Thoracic aorta (tissue), 2 donors: ENCODE data around the gene OTUB2. TPM values are rescaled to one million over a fixed set of nuclear protein-coding genes. Genes with fewer than 3 reads are reported as not detected.
A peak's percentile ranks its signal among the peaks of the same experiment; 100 is the strongest.

ENCODE experiments used
- ATAC-seq: fragments of 150-250 bp; one replicate; pipeline ENCODE4 v1.8.0; 2017; ENCODE audit warnings: low read depth; ENCODE audit not compliant: insufficient number of reproducible peaks, low FRiP score
- DNase-seq: peaks from one replicate; pipeline ENCODE4 v3.0.0-alpha.2; 2020; ENCODE audit warnings: low spot score
- H3K27ac ChIP-seq, 2 donors: fragments of 200-600 bp; sonication (generic); 1 replicate in 1 of 2; 2 replicates in 1 of 2; pipeline ENCODE4 v1.5.1; 2016; ENCODE audit warnings: mild to moderate bottlenecking in 2 of 2, moderate library complexity in 2 of 2
- H3K27me3 ChIP-seq: fragments of 200-600 bp; sonication (generic); replicated peaks from 2 replicates; pipeline ENCODE4 v1.6.0; 2016; ENCODE audit warnings: mild to moderate bottlenecking; ENCODE audit not compliant: insufficient read depth
- H3K36me3 ChIP-seq: fragments of 200-600 bp; sonication (generic); one replicate; pipeline ENCODE4 v1.5.1; 2016
- H3K4me1 ChIP-seq, 2 donors: fragments of 200-600 bp; sonication (generic); 1 replicate in 1 of 2; 2 replicates in 1 of 2; pipeline versions ENCODE4 v1.5.1 to v1.6.0; 2016; ENCODE audit warnings: low read depth in 2 of 2, mild to moderate bottlenecking in 1 of 2; ENCODE audit not compliant: control insufficient read depth in 1 of 2
- H3K4me3 ChIP-seq: fragments of 200-600 bp; sonication (generic); 2 replicates; pipeline ENCODE4 v1.5.1; 2016; ENCODE audit warnings: mild to moderate bottlenecking
- H3K9me3 ChIP-seq: fragments of 200-600 bp; sonication (generic); 2 replicates; pipeline ENCODE4 v1.5.1; 2016
- total RNA-seq, 2 donors: library from RNA; depleted of rRNA; stranded (reverse); fragments of >200 nt; gene quantifications; one replicate each; pipeline versions ENCODE4 v1.1.0 to v1.2.3, GENCODE V29; 2016
- TF ChIP-seq, protein P1 (sequence below): fragments of 200-600 bp; sonication (generic); IDR thresholded peaks from one replicate; pipeline ENCODE4 v1.5.1; 2019; ENCODE audit warnings: antibody characterized with exemption

OTUB2 gene
- total RNA-seq, 2 donors from 2014 or later, result 0.14 to 0.71 TPM

DNA sequence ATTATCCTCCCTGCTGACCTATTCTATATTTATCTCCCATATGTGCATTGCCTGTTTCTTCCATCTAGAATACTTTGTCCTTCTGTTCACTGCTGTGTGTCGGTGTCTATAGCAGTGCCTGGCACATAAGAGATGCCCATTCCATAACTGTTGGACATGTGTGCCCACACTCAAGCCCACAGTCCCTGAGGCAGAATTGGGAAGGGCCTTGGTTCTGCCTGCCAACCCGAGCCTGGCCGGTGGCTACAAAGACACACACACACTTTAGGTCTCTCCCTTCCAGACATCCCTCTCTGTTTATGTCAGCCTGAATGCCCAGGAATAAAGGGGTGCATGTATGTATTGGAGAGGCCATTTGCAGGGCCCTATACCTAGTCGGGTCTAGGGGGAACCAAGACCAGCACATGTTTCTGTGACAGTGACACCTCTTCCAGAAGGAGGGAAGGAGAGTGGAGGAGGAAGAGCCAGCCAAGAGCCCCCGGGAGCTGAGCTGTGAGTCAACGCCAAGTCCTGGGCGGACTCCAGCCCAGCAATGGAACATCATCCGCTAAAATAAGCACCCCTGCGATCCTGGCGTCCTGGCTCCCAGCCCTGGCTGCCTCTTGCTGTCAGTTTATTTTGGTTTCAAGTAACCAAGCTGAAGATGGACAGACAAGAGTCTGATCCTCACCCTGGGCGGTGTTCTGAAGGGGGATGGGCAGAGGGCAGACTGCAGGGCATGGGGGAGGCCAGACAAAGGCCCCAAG is 45.5 kb upstream of the OTUB2 start:
- peak overlapping the region; percentile 90 to 91 for H3K27ac ChIP-seq
- peaks cover 5 to 80% of the 10 kb centered on the region in 2 donors for H3K4me1 ChIP-seq
- DNase-seq (no peak), ATAC-seq (peak; percentile 7)
- H3K36me3 ChIP-seq, result no peaks in the 10 kb centered on the region
- H3K27me3 ChIP-seq, result no peaks in the 10 kb centered on the region
- no peaks in the 10 kb centered on the region for H3K9me3 ChIP-seq
- TF ChIP-seq, protein P1, sequence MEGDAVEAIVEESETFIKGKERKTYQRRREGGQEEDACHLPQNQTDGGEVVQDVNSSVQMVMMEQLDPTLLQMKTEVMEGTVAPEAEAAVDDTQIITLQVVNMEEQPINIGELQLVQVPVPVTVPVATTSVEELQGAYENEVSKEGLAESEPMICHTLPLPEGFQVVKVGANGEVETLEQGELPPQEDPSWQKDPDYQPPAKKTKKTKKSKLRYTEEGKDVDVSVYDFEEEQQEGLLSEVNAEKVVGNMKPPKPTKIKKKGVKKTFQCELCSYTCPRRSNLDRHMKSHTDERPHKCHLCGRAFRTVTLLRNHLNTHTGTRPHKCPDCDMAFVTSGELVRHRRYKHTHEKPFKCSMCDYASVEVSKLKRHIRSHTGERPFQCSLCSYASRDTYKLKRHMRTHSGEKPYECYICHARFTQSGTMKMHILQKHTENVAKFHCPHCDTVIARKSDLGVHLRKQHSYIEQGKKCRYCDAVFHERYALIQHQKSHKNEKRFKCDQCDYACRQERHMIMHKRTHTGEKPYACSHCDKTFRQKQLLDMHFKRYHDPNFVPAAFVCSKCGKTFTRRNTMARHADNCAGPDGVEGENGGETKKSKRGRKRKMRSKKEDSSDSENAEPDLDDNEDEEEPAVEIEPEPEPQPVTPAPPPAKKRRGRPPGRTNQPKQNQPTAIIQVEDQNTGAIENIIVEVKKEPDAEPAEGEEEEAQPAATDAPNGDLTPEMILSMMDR, result no peak
- no peak overlapping the region for H3K4me3 ChIP-seq

DNA sequence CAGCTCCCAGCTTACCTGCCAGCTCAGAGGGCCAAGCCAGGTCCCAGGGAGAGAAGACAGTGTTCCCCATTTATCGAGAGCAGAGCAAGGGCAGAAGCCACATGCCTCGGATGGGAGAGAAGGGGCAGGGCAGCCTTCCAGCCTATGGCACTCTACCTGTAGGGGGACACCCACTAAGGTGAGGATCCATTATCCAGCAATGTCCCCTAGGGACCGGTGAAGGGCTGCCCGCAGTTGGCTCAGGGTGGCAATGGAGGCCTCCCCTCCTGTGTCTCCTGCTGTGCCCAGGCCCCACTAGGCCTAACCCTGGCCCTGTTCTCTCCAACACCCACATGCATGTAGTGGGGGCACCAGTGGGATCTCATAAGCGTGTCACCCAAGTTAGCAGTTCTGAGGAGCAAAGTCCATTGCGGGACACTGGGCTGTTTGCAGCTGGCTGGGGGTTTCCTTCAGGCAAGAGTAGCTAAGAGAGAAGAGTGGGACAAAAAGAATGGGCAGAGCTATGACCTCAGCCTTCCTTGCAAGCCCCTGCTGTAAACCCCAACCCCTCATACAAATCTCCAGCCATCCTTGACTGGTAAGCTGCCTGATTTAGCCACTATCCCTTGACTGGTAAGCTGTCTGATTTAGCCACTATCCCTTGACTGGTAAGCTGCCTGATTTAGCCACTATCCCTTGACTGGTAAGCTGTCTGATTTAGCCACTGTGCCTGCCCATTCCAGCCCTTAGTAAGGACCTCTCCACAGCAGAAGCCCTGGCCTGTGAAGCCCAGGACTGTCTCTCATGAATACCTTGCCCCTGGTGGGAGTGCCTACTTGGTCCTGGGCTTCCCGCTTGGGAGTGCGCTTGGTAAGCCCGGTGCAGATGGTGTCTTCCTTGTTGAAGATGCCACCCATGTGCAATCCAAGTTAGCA is 44.6 kb upstream of the OTUB2 start:
- Histone ChIP-seq H3K9me3 (no peaks in the 10 kb centered on the region), H3K4me3 (no peak overlapping the region), H3K27me3 (no peaks in the 10 kb centered on the region), H3K36me3 (no peaks in the 10 kb centered on the region), H3K4me1 (peaks cover 5 to 82% of the 10 kb centered on the region in 2 donors), H3K27ac (peak overlapping the region; percentile 90 to 91)
- DNase-seq (no peak), ATAC-seq (no peak)
- TF ChIP-seq, protein P1, result no peak

DNA sequence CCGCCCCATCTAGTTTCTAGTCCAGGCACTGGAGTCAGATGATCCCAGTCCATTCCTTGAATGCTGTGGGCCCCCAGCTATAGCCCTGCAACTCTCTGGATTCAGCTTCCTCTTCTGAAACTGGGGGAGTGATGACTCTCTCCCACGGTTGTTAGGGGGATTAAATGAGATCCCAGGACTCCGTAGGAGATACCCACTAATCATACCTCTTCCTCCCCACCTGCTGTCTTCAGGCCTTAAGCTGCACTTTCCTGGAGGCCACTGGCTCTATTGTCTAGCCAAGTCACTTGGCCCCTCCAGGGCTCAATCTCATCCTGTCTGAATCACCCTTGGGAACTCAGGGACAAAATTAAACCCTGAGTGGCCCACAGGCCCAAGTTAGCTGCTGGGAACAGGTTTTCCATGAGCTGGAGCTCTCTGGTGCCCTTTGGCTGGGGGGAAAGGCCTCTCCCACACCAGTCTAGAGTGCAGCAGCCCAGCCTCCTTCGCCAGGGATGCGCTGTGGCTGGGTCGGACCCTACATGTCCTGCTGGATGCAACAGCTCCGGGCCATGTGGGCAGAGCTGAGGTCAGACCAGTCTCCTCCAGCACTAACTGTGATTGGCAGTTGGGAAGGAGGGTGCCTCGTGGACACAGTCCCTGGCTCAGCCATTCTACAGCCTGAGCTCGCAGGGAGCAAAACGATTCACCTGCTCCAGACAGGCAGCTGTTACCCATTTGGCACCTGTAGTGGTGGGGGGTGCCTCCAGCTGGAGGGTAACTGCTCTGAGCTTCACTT is 43.7 kb upstream of the OTUB2 start:
- Histone ChIP-seq H3K4me1 (peaks cover 5 to 83% of the 10 kb centered on the region in 2 donors), H3K27ac (peak overlapping the region; percentile 90 to 91), H3K27me3 (no peaks in the 10 kb centered on the region), H3K36me3 (no peaks in the 10 kb centered on the region), H3K9me3 (no peaks in the 10 kb centered on the region), H3K4me3 (no peak overlapping the region)
- no peak for DNase-seq
- ATAC-seq, result no peak
- TF ChIP-seq, protein P1, result no peak

DNA sequence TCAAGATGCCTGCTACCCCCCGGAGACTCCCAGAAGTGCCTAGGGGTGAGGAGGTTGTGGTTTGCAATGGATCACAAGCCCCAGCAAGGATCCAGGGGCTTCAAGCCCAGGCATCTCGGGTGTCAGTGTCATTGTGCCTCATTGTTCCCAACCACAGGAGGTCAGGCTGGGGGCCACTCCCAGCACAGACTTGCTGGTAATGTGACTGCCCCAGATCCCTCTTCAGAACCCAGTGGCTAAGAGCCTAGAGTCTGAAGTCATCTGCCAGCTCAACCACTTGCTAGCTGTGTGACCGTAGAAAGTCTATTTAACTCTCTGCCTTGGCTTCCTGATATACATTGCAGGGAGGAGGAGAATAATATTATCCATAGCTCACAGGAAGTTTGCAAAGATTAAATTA is 42.1 kb upstream of the OTUB2 start:
- Histone ChIP-seq H3K4me3 (no peak overlapping the region), H3K36me3 (no peaks in the 10 kb centered on the region), H3K9me3 (no peaks in the 10 kb centered on the region), H3K27me3 (no peaks in the 10 kb centered on the region), H3K27ac (peak overlapping the region; percentile 90 to 91), H3K4me1 (peaks cover 5 to 76% of the 10 kb centered on the region in 2 donors)
- TF ChIP-seq, protein P1, result no peak
- DNase-seq, result no peak
- ATAC-seq, result no peak
